KOPT-K1 (cell line): Measurements from ENCODE around the gene SLC35B4.

Experiments used
- H3K27ac ChIP-seq: fragments of 200-600 bp; sonication (generic); 2 replicates; pipeline ENCODE4 v1.5.1; 2016; ENCODE audit warnings: antibody characterized with exemption, mild to moderate bottlenecking, low read depth, low read length; ENCODE audit not compliant: poor library complexity, severe bottlenecking
- H3K36me3 ChIP-seq: fragments of 200-600 bp; sonication (generic); 2 replicates; pipeline ENCODE4 v1.5.1; 2017; ENCODE audit warnings: antibody characterized with exemption, mild to moderate bottlenecking, low read length, moderate library complexity; ENCODE audit not compliant: insufficient read depth
- H3K9me3 ChIP-seq: fragments of 200-600 bp; sonication (generic); 2 replicates; pipeline ENCODE4 v1.5.1; 2017; ENCODE audit warnings: antibody characterized with exemption, low read length, mild to moderate bottlenecking; ENCODE audit not compliant: insufficient read depth, poor library complexity, severe bottlenecking

The SLC35B4 gene, protein sequence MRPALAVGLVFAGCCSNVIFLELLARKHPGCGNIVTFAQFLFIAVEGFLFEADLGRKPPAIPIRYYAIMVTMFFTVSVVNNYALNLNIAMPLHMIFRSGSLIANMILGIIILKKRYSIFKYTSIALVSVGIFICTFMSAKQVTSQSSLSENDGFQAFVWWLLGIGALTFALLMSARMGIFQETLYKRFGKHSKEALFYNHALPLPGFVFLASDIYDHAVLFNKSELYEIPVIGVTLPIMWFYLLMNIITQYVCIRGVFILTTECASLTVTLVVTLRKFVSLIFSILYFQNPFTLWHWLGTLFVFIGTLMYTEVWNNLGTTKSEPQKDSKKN

GRCh38 chr7:134316539-134317344 lies at the start of gene SLC35B4:
SLC35B4 (minus strand) TSS chr7:134316930; CDS start chr7:134316751, 179 bp downstream.
- Histone ChIP-seq H3K36me3 (no peaks in the 10 kb centered on the region), H3K27ac (peak within 1 kb of the TSS; percentile 56), H3K9me3 (no peaks in the 10 kb centered on the region)

DNA sequence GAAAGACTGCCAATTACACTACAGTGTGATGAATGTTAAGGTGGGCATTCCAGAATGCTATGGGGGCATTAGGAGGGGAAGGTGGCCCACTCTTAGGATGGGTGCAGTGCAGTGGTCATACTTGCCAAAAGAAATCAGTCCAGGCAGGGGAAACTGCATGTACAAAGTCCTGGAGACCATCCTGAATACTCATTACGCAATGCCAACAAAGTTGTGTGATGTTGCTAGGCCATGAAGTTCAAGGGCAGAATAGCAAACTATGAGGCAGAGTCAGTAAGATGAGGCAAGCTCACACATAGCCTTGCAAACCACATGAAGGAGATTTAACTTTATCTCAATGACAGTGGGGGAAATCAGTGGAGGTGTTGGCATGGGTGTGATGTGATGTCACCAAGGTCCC lies 49.8 kb upstream of the SLC35B4 start:
- no peak overlapping the region for H3K27ac ChIP-seq
- no peaks in the 10 kb centered on the region for H3K9me3 ChIP-seq
- H3K36me3 ChIP-seq, result no peaks in the 10 kb centered on the region

GRCh38 chr7:134365341-134366054 lies 48.8 kb upstream of the SLC35B4 start:
- Histone ChIP-seq H3K9me3 (no peaks in the 10 kb centered on the region), H3K27ac (no peak overlapping the region)

GRCh38 chr7:134364619-134365037 lies 47.9 kb upstream of the SLC35B4 start:
- H3K9me3 ChIP-seq, result no peaks in the 10 kb centered on the region
- no peak overlapping the region for H3K27ac ChIP-seq
- no peaks in the 10 kb centered on the region for H3K36me3 ChIP-seq

More at GRCh38 chr7:134365341-134366054, 48.8 kb upstream of the SLC35B4 start:
- no peaks in the 10 kb centered on the region for H3K36me3 ChIP-seq

- Histone ChIP-seq H3K9me3 (no peaks in the 10 kb centered on the region), H3K27ac (no peak overlapping the region), H3K36me3 (no peaks in the 10 kb centered on the region)
These were observed 46.1 kb upstream of the SLC35B4 start for GRCh38 chr7:134362587-134363483.

GRCh38 chr7:134359787-134360432 lies 43.2 kb upstream of the SLC35B4 start:
- H3K36me3 ChIP-seq, result no peaks in the 10 kb centered on the region
- H3K9me3 ChIP-seq, result no peaks in the 10 kb centered on the region
- H3K27ac ChIP-seq, result no peak overlapping the region

- Histone ChIP-seq H3K27ac (no peak overlapping the region), H3K9me3 (no peaks in the 10 kb centered on the region), H3K36me3 (no peaks in the 10 kb centered on the region)
These were observed 40.8 kb upstream of the SLC35B4 start for GRCh38 chr7:134357486-134357885.

- Histone ChIP-seq H3K27ac (no peak overlapping the region), H3K9me3 (no peaks in the 10 kb centered on the region)
These were observed 39.7 kb upstream of the SLC35B4 start for GRCh38 chr7:134356421-134356936.

DNA sequence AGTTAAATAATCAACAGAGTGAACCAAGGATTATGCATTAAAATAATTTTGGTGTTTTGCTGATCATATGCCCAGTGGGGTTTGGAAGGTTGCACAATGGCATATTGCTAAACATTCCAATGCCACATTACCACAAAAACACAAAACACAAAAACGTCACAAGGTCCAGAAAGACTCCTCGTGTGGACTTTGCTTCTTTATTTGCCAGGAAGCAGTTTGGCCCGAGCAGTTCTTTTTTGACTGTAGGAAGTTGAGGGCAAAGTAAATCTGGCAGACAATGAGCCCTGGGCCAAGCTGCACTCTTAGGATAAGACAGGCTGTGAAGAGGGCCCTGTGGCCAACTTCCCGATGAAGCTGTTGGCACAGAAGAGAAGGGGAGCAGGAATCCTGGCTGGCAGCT lies 39.2 kb upstream of the SLC35B4 start:
- Histone ChIP-seq H3K36me3 (no peaks in the 10 kb centered on the region), H3K27ac (no peak overlapping the region), H3K9me3 (no peaks in the 10 kb centered on the region)

More at GRCh38 chr7:134356421-134356936, 39.7 kb upstream of the SLC35B4 start:
- H3K36me3 ChIP-seq, result no peaks in the 10 kb centered on the region

GRCh38 chr7:134355004-134355525 lies 38.3 kb upstream of the SLC35B4 start:
- H3K27ac ChIP-seq, result no peak overlapping the region
- H3K9me3 ChIP-seq, result no peaks in the 10 kb centered on the region
- no peaks in the 10 kb centered on the region for H3K36me3 ChIP-seq

DNA sequence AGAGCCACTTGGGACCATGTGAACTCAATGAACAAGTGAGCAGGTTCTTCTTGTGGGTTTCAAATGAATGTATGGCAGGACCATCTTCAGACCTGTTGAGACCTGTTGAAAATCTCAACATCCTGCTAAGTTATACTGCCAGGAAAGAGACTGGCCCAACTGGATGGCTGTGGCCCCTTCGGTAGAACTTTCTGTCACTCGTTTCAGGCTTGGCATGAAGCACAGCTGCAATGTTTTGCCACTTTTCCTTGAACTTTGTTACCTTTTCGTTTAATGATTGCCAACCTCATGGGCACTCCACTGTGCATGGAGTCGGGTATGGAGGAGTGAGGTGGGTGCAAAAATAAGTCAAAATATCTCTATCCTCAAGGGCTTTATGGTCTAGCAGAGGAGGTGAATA lies 36.7 kb upstream of the SLC35B4 start:
- no peak overlapping the region for H3K27ac ChIP-seq
- H3K9me3 ChIP-seq, result no peaks in the 10 kb centered on the region
- H3K36me3 ChIP-seq, result no peaks in the 10 kb centered on the region

DNA sequence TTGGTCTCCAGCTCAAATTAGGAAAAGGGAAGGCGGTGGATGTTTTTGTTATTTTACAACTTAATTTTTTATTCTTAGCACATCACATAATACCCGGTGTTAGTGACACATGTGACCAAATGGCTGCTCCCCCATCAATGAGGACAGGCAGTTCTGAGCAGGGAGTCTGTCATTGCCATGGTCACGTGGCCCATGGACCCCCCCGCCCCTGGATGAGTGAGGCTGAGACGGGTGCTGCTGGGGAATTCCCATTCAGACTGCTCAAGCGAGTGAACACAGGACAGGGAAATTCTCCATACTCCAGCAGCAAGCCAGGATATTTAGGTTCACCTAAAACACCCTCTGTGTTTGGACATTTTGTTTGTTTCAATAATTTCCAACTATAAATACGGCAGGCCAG lies 34.7 kb upstream of the SLC35B4 start:
- Histone ChIP-seq H3K9me3 (no peaks in the 10 kb centered on the region), H3K27ac (no peak overlapping the region), H3K36me3 (no peaks in the 10 kb centered on the region)

GRCh38 chr7:134350709-134351108 lies 34.0 kb upstream of the SLC35B4 start:
- no peaks in the 10 kb centered on the region for H3K9me3 ChIP-seq
- H3K27ac ChIP-seq, result no peak overlapping the region
- no peaks in the 10 kb centered on the region for H3K36me3 ChIP-seq
